ENCODE results near the gene PTPN5. TPM values are rescaled to one million over a fixed set of nuclear protein-coding genes. Genes with fewer than 3 reads are reported as not detected.

The PTPN5 gene
- total and polyA plus RNA-seq, 7 donors = 0.33 to 1.1 (median 0.54) TPM; not detected in 2

DNA sequence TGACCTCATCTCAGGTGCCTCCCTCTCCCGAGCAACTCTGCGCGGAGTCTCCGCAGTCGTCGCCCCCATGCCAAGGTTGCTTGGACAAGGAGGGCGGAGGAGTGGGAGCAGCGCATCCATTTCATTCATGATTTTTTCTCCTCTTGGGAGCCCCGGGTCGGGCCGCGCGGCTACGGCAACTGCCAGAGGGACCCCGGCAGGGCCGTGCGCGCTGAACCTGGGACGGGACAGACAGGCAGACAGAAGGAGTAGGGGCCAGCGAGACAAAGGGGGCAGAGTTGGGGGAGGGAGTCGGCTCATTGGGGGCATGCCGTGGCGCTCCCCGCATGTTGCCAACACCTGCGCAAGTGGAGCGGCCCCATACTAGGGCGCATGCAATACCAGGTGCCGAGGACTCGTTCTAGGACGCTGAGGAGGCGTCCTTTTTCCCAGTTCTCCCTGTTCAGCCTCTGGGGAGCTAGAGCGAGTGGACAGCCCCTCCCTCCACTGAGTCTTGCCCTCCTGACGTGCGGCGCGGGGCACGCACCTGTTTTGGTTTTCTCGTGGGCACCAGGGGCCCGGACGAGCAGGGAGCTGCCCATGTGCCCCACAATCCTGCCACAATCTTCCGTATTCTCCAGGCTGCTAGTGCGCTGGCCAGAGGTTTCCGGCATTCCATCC lies 501 bp upstream of the PTPN5 start:
- peaks cover 0 to 15% (median 9%) of the 10 kb centered on the region in 4 donors for H3K4me1 ChIP-seq
- no peak overlapping the region for H3K27ac ChIP-seq
- no peaks in the 10 kb centered on the region for H3K9me3 ChIP-seq
- H3K4me3 ChIP-seq = peak overlapping the region in 3 of 4 donors; percentile 11 to 33 (median 29)
- H3K27me3 ChIP-seq = peaks cover 8 to 42% (median 24%) of the 10 kb centered on the region in 3 donors
- TF ChIP-seq POLR2A (IDR thresholded peaks at IDR 0.05) (no peak), EP300 (IDR thresholded peaks at IDR 0.05) (no peak), POLR2AphosphoS5 (IDR thresholded peaks at IDR 0.05) (no peak)
- TF ChIP-seq, protein P1, sequence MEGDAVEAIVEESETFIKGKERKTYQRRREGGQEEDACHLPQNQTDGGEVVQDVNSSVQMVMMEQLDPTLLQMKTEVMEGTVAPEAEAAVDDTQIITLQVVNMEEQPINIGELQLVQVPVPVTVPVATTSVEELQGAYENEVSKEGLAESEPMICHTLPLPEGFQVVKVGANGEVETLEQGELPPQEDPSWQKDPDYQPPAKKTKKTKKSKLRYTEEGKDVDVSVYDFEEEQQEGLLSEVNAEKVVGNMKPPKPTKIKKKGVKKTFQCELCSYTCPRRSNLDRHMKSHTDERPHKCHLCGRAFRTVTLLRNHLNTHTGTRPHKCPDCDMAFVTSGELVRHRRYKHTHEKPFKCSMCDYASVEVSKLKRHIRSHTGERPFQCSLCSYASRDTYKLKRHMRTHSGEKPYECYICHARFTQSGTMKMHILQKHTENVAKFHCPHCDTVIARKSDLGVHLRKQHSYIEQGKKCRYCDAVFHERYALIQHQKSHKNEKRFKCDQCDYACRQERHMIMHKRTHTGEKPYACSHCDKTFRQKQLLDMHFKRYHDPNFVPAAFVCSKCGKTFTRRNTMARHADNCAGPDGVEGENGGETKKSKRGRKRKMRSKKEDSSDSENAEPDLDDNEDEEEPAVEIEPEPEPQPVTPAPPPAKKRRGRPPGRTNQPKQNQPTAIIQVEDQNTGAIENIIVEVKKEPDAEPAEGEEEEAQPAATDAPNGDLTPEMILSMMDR (IDR thresholded peaks at IDR 0.05) = no peak
- 3 to 6% methylated on average over 43 of the region's 43 CpGs for WGBS, 2 donors
- intact Hi-C loops (cut with DNase I) = no loop called here
- no peaks in the 10 kb centered on the region for H3K36me3 ChIP-seq
- DNase-seq = no peak

DNA sequence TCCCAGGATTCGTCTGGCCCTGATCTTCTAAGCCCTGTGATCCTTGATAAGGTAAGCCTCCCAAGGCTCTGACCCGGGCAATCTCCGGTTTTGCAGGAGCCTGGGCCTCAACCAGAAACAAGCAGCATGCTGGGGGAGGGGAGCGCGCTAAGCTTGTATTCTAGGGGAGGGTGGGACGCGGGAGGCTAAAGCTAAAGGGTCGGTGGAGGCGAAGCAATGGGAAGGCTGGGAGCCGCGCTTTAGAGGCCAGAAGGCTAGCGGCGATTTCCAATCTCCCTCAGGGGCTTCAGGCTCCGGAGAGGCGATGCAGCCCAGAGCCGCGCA lies 753 bp downstream of the PTPN5 start:
- H3K36me3 ChIP-seq = no peaks in the 10 kb centered on the region
- intact Hi-C loops (cut with DNase I) = no loop called here
- peak overlapping the region in 3 of 4 donors; percentile 11 to 33 (median 29) for H3K4me3 ChIP-seq
- peaks cover 0 to 15% (median 9%) of the 10 kb centered on the region in 4 donors for H3K4me1 ChIP-seq
- WGBS, 2 donors = 7 to 23% methylated on average over 17 of the region's 17 CpGs
- TF ChIP-seq POLR2AphosphoS5 (IDR thresholded peaks at IDR 0.05) = no peak
- no peak for TF ChIP-seq EP300 (IDR thresholded peaks at IDR 0.05)
- TF ChIP-seq, protein P1 (IDR thresholded peaks at IDR 0.05) = no peak
- no peak for TF ChIP-seq POLR2A (IDR thresholded peaks at IDR 0.05)
- H3K9me3 ChIP-seq = no peaks in the 10 kb centered on the region
- H3K27ac ChIP-seq = no peak overlapping the region
- peaks cover 8 to 42% (median 24%) of the 10 kb centered on the region in 3 donors for H3K27me3 ChIP-seq
- DNase-seq = no peak

DNA sequence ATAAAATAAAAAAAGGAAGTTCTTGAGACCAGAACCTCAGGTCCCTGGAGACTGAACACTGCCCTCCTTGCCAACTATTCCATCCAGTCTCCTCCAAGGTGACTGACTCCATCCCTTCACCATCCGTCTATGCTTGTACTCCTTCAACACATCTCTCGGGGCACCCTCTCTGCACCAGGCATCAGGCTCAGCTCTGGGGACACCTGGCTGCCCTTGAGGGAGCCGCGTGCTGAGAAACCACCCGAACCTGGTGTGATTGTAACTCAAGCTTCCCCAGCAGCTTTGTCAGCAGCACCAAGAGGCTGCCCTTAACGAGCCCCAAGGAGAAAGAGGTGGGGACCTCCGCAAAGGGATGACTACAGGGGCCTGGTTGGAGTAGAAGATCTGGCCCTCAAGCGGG lies 1.7 kb downstream of the PTPN5 start:
- H3K9me3 ChIP-seq = no peaks in the 10 kb centered on the region
- no peak overlapping the region for H3K27ac ChIP-seq
- DNase-seq = no peak
- WGBS, 2 donors = 69 to 71% methylated on average over 8 of the region's 8 CpGs
- intact Hi-C loops (cut with DNase I) = no loop called here
- TF ChIP-seq, protein P1 (IDR thresholded peaks at IDR 0.05) = no peak
- TF ChIP-seq POLR2AphosphoS5 (IDR thresholded peaks at IDR 0.05) = no peak
- TF ChIP-seq POLR2A (IDR thresholded peaks at IDR 0.05) = no peak
- no peak for TF ChIP-seq EP300 (IDR thresholded peaks at IDR 0.05)
- no peaks in the 10 kb centered on the region for H3K36me3 ChIP-seq
- H3K4me1 ChIP-seq = peaks cover 0 to 15% (median 9%) of the 10 kb centered on the region in 4 donors
- peaks cover 8 to 42% (median 24%) of the 10 kb centered on the region in 3 donors for H3K27me3 ChIP-seq
- no peak overlapping the region for H3K4me3 ChIP-seq

DNA sequence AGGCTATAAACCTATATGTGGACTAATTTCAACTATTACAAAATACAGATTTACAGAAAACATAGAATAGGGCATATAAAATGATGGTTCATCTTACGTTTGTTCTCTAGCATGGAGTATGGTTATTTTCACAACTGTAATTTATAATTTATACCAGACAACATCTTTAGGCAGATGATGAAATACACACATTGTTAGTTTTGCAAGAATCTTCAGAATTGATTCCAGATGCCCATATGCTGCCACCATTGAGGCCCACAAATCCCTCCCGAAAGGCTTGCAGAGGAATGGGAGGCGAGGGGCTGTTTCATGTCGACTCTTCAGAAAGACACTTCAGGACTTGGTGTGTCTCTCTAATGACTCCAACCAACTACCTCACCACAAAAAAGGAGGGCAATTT lies 6.2 kb downstream of the PTPN5 start:
- Histone ChIP-seq H3K36me3 (no peaks in the 10 kb centered on the region), H3K9me3 (no peaks in the 10 kb centered on the region), H3K27ac (no peak overlapping the region), H3K4me3 (no peak overlapping the region), H3K27me3 (peaks cover 0 to 9% (median 0%) of the 10 kb centered on the region in 3 donors), H3K4me1 (no peaks in the 10 kb centered on the region)
- no peak for DNase-seq
- intact Hi-C loops (cut with DNase I) = no loop called here
- TF ChIP-seq EP300 (IDR thresholded peaks at IDR 0.05) = no peak
- TF ChIP-seq, protein P1 (IDR thresholded peaks at IDR 0.05) = no peak
- no peak for TF ChIP-seq POLR2AphosphoS5 (IDR thresholded peaks at IDR 0.05)
- no peak for TF ChIP-seq POLR2A (IDR thresholded peaks at IDR 0.05)
- 83 to 90% methylated on average over 4 of the region's 4 CpGs for WGBS, 2 donors

DNA sequence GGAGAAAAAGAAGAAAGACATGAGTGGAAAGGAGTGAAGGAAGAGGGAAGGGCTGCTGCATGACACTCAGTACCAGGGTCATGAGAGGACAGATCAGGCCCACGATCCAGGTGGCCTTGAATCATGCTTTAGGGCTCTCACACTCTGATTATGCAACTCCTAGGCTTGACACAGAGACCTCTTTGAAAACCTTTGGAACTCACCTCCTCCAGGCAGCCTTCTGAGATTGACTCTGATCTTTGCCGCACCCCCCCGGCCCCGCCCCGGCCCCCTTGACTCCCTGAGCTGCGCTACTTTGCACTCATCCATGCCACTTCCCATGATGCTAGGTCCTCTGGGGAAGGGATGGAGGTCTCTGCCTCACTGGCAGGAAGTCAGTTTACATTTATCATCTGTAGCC lies 10.7 kb downstream of the PTPN5 start:
- H3K27ac ChIP-seq = no peak overlapping the region
- no peak for DNase-seq
- H3K36me3 ChIP-seq = no peaks in the 10 kb centered on the region
- TF ChIP-seq, protein P1 (IDR thresholded peaks at IDR 0.05) = no peak
- no peak for TF ChIP-seq POLR2AphosphoS5 (IDR thresholded peaks at IDR 0.05)
- TF ChIP-seq EP300 (IDR thresholded peaks at IDR 0.05) = no peak
- TF ChIP-seq POLR2A (IDR thresholded peaks at IDR 0.05) = no peak
- 73 to 86% methylated on average over 6 of the region's 6 CpGs for WGBS, 2 donors
- intact Hi-C loops (cut with DNase I) = no loop called here
- no peaks in the 10 kb centered on the region for H3K9me3 ChIP-seq
- no peak overlapping the region for H3K4me3 ChIP-seq
- H3K27me3 ChIP-seq = no peaks in the 10 kb centered on the region
- H3K4me1 ChIP-seq = no peaks in the 10 kb centered on the region

Data from sigmoid colon (tissue), 7 donors.